ENCODE measurements around the gene HMOX1.
A peak's percentile ranks its signal among the peaks of the same experiment; 100 is the strongest.

DNA sequence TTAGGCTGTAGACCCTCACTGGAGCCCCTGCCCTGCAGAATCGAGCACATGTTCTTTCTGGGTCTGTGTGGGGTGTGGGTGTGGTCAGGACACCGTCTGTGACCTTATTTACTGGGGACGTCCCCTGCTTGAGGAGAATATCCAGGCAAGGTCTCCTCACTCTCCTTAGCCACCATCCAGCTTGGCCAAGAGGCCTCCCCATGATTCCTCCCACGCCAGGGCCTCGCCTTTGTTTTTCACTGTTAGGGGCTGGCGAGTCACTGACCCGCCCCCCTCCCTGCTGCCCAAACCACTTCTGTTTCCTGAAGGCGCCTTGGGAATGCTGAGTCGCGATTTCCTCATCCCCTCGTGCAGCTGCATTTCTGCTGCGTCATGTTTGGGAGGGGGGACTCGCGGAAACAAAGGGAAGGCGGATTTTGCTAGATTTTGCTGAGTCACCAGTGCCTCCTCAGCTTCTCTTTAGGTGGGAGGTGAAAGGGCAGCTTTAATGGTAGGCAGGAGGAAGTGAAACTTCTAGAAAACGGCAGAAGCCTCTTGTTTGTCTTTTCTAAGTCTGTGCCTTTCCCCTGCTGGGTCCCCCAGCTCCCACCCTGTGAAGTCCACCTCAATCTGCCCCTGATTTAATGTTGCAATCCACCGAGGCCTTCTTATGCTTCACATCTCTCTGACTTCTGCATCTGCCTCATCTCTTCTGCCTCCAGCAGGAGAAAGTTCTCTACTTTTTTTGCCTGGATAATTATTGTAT, 4.0 kb upstream of the HMOX1 start:
- TF ChIP-seq POLR2A (IDR thresholded peaks at IDR 0.05; ENCODE audit: low read depth, low read length) (peak; percentile 24; the same call in 1 of the 2 replicates), POLR2AphosphoS5 (IDR thresholded peaks at IDR 0.05; ENCODE audit: low read depth, low read length) (no peak)
